GM19193 (cell line): ENCODE data around the gene NFAT5.

ENCODE experiments used
- POLR2A ChIP-seq: IDR thresholded peaks from 4 replicates; pipeline ENCODE4 v1.6.1; 2011; ENCODE audit not compliant: insufficient read depth, insufficient read length; ENCODE audit errors: extremely low read depth

NFAT5 gene

DNA sequence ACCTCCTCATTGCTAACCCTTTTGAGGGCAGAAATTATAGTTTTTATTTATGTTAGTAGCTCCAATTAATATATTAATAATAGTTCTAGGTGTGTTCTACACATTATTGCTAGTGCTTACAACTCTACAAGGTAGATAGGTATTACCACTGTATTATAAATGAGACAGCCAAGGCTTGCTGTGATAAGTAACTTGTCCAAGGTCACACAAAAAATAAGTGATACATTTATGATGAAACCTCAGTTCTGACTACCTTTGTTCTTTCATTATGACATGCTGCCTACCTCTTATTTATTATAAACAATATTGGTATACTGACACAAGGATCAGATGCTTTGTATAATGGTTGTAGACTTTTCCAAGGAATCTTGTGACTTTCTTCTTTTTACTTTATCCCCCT lies 41.2 kb downstream of the NFAT5 start:
- TF ChIP-seq POLR2A, result no peak

GRCh38 chr16:69607674-69608073 lies 41.9 kb downstream of the NFAT5 start:
- TF ChIP-seq POLR2A, result no peak

DNA sequence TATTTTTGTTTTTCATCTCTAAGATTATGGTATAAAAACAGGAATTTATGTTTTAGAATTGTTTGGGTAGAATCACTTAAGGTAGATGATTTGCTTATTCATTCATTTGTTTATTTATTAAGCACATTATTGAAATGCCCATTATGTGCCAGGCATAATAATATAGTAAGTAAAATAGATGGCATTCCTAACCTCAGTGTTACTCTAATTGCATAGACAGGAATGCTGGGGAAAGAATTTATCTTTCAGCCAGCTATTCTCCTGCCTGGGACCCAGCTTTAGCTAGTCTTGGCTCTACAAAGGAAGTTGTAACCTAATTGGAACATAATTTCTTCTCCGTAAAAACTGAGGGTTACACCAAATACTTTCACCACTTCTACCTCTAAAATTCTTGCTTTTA lies 44.6 kb downstream of the NFAT5 start:
- TF ChIP-seq POLR2A, result no peak

GRCh38 chr16:69611103-69611640 lies 45.4 kb downstream of the NFAT5 start:
- TF ChIP-seq POLR2A, result no peak

DNA sequence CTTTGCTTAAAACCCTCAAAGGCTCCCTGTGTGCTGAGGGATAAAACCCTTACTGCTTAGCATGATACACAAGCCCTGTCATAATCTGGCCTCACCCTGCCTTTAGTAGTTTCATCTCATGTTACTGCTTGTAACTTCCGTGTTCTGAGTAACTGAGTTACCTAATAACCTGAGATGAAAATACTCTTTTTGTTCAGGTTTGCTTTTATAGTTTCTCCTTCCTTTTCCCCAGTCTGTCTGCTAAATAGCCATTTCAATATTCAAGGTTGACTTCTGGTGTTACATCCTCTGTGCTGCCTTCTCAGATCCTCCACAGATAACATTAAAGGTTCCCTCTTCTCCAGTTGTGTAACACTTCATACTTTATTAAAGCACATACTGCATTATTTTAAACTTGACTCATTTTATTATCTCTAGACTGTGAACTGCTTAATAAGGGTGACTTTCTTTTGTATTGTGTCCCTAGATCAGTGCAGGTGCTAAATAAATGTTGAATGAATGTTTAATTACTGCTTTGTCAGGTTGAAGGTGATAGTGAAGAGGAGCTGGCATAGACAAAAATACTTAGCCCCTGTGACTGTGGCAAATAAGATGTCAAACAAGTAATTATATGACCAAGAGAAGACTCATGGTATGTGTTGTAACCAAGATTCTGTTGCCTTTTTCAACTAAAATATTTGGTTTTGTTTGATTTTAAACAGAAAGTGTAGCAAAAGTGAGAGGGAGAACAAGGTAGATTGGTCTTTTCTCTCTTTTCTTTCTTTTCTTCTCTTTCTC lies 47.8 kb downstream of the NFAT5 start:
- TF ChIP-seq POLR2A, result no peak

DNA sequence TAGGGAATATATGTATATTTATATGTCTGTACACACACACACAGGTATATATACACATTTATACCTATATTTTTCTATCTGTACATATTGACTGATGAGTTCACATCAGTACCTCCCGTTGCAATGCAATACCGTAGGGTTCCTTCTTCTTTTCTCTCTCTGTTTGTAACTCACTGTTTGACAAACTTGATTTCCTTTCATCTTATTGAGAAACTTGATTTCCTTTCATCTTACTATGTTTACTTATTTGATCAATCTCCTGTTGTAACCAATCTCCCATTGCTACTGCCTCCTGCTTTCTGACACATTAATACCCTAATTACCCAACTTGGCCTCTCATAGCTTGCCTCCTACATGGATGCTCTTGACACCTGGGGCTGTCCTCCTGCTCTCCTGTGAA lies 49.8 kb downstream of the NFAT5 start:
- no peak for TF ChIP-seq POLR2A

GRCh38 chr16:69616082-69616481 lies 50.3 kb downstream of the NFAT5 start:
- TF ChIP-seq POLR2A, result no peak

- no peak for TF ChIP-seq POLR2A
Observed at GRCh38 chr16:69618307-69618706, 52.5 kb downstream of the NFAT5 start.

GRCh38 chr16:69618721-69619120 lies 53.0 kb downstream of the NFAT5 start:
- no peak for TF ChIP-seq POLR2A

DNA sequence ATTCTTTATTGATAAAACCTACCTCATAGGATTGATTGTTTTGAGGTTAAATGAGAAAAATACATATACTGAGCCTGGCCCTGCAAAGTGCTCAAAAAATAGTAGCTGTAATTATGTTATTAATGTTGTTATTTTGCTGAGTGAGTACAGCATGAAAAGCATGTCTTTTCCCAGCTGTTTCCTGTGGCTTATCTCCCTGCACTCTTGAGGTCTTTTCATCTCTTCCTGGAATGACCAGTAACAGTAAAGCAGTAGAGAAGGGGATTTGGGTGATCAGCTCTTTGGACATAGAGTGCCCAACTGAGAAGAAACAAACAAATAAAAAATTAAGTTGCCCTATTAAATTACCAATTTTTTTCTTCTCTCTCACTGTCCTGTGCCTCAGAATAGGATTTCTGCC lies 53.7 kb downstream of the NFAT5 start:
- TF ChIP-seq POLR2A, result no peak

DNA sequence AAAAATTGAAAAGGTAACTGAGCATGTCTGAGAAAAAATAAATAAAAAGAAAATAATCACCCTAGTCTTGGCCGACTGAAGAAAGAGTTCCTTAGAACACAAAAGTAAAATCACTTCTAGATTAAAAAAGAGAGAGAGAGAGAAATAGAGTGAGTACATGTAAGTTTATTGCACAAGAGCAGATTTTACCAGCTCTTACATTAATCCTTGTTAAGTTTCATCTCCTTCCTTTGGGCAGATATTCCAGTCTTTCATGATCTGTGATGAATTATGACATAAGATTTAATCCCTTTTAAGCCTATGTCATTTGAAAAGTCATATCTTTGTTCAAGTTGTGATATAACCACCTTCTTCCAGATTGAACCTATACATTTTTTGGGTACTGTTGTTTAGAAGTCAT lies 54.8 kb downstream of the NFAT5 start:
- no peak for TF ChIP-seq POLR2A

DNA sequence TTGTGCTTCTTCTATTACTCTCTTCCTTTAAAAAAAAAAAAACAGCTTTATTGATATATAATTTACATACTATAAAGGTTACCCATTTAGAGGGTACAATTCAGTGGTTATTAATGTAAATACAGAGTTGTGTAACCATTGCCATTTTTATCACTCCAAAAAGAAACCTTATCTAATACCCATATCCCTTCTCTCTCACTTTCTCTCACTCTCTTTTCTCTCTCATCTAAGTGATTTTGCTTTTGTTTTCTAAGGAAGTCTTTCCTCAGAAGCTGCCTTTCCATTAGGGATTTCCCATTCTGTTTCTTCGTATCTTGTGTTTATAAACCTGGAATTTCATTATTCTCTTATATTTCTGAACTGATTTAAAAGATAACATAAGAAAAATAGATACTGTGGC lies 55.5 kb downstream of the NFAT5 start:
- TF ChIP-seq POLR2A, result no peak

DNA sequence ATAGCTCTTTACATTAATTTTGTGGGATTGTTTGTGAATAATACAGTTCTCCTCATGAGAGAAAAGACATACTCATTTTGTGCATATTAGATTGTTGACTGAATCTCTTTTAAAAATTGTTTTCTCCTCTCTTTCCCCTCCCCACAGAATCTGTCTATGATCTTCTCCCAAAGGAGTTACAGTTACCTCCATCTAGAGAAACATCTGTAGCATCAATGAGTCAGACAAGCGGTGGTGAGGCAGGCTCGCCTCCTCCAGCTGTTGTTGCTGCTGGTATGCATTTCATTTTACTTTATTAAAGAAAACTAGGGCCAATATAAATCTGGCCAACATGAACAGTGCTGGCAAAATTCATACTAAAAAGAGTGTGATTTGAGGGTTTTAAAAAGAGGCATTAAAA lies 60.5 kb downstream of the NFAT5 start:
- TF ChIP-seq POLR2A, result no peak

- TF ChIP-seq POLR2A, result no peak
Observed at GRCh38 chr16:69632828-69633227, 67.1 kb downstream of the NFAT5 start.

DNA sequence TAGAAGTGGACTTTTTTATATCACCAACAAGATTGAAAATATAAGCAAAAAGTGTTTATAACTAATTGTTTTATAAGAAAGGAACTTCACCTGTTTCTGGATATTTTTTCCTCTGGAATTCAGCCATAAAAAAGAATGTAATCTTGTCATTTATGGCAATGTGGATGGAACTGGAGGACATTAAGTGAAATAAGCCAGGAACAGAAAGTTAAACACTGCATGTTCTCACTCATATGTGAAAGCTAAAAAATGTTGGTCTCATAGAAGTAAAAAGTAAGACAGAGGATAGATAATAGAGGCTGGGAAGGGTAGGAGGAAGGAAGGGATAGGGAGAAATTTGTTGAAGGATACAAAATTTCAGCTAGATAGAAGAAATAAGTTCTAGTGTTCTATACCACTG lies 67.6 kb downstream of the NFAT5 start:
- no peak for TF ChIP-seq POLR2A

- TF ChIP-seq POLR2A, result no peak
Observed at GRCh38 chr16:69644790-69645189, 79.0 kb downstream of the NFAT5 start.

DNA sequence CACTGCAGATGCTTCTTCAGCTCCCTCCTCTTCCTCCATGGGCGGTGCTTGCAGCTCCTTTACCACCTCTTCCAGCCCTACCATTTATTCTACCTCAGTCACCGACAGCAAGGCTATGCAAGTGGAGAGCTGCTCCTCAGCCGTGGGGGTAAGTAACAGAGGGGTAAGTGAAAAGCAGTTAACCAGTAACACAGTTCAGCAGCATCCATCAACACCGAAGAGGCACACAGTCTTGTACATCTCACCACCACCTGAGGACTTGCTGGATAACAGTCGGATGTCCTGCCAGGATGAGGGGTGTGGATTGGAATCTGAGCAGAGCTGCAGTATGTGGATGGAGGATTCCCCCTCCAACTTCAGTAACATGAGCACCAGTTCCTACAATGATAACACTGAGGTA lies 81.3 kb downstream of the NFAT5 start:
- TF ChIP-seq POLR2A, result no peak
